D341Med (cell line): ENCODE results near the gene MTFP1.
"Not testable (repeated sequence)": the region's sequence is repeated elsewhere in the genome, so short reads cannot be mapped to it uniquely, and the experiment has no call there.

Experiments used
- DNase-seq: peaks from one replicate; pipeline ENCODE4 v3.0.0; 2012; ENCODE audit warnings: low spot score

The MTFP1 gene

GRCh38 chr22:30455075-30455840 lies 29.7 kb downstream of the MTFP1 start:
- DNase-seq: no peak

DNA sequence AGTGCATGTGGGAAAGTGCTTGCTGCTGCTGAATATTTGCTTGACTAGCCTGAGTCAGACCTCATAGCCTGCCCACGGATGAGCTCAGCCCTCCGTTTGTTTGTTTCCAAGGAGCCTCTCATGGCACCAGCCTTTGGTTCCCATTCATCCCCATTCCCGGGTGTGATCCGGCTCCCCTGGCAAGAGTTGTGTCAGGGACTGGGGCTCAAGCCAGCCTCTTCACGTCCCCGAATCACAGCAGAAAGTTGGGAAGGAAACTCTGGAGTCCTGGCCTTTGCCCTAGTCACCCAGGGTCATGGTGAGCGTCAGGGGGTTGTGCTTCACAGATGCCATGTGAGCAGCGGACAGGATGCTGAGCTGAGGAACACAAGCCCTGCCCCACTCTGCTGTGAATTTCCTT lies 32.4 kb downstream of the MTFP1 start:
- DNase-seq: no peak

DNA sequence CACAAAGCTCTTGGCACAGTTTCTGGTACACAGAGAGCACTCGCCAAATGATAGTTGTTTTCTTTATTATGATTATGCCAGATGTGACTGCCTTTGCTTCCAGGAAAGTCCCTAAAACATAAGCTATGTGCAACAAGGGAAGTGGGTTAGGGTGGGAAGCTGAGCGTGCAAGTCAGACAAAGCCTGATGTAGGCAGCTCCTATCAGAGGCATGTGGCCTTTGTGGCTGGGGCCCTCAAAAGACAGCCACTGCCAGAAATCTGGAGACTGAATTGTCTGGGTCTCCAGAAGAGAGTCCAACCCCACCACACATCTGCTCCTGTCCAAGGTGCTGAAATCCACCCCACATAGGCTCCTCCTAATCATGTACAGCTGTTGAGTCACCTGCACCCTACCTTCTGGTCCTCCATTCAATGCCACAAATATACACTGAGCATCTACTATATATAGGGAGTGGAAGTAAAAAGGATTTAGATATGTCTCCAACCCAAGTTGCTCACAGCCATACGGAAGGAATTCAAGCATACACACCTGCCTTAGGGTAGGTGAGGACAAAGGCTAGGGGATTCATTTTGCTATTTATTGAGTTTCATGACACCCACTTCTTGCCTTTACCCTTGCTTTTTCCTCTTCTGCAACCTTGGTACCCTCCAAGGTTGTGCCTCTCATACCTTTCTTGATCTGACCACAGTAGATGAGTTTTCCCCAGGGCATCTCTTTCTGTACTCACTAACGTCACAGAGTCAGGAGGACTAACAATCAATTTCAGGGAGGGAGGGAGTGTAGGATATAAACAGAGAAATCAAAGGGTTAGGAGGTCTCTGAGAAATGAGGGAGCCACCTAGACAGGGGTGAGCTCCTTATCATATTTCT lies 33.8 kb downstream of the MTFP1 start:
- DNase-seq: no peak

GRCh38 chr22:30460147-30460546 lies 34.6 kb downstream of the MTFP1 start:
- DNase-seq: no peak

- not testable (repeated sequence) for DNase-seq
Measured at GRCh38 chr22:30460555-30460954, 35.0 kb downstream of the MTFP1 start.

DNA sequence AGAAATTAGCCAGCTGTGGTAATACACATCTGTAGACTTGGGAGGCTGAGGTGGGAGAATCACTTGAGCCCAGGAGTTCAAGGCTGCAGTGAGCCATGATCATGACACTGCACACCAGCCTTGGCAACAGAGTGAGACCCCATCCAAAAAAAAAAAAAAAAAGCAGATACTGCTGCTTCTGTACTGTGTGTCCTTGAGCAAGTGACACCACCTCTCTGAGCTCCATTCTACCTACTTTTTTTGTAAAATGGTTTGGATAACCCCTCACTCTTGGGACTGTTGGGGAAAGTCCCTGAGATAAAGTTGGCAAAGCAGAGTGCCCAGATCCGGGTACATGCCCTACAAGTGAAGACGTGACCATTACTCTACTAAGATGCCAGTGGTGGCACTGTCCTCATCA lies 43.6 kb downstream of the MTFP1 start:
- DNase-seq: no peak

DNA sequence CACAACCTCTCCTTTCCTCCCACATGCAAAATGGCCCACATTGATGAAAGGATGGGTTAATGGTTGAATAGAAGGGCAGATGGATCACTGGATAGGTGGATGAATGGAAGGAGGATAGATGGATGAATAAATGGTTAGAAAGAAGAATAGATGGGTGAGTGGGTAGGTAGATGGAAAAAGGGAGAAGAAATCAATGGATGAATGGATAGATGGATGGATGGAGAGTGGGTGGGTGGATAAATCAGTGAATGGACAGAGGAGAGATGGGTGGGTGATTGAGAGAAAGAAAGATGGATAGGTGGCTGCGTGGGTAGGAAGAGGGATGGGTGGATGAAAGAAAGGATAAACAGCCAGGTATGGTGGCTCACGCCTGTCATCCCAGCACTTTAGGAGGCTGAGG lies 45.1 kb downstream of the MTFP1 start:
- no peak for DNase-seq

GRCh38 chr22:30471616-30472318 lies 46.2 kb downstream of the MTFP1 start, which contains the start of gene SEC14L3:
SEC14L3 (minus strand) TSS chr22:30472017; CDS start chr22:30471958, 59 bp downstream.
- no peak for DNase-seq

GRCh38 chr22:30472994-30473720 lies 47.6 kb downstream of the MTFP1 start:
- no peak for DNase-seq

GRCh38 chr22:30474121-30474520 lies 48.6 kb downstream of the MTFP1 start:
- DNase-seq: no peak

GRCh38 chr22:30474683-30475424 lies 49.3 kb downstream of the MTFP1 start:
- DNase-seq: no peak
